Measurements from ENCODE around the gene PKP3. TPM values are rescaled to one million over a fixed set of nuclear protein-coding genes. Genes with fewer than 3 reads are reported as not detected.
"Not testable (repeated sequence)": the region's sequence is repeated elsewhere in the genome, so short reads cannot be mapped to it uniquely, and the experiment has no call there.

The PKP3 gene
- 0.32 TPM for total RNA-seq
- long read RNA-seq, partial matches to known transcripts, result 0 of 2 reads
- long read RNA-seq, other reads (novel, unspliced or antisense), result 0 of 2 reads

GRCh38 chr11:394034-394857, at the start of gene PKP3:
Gene PKP3, plus strand, starts transcription at chr11:394209. Its CDS starts 84 bp downstream, at chr11:394293.
- intact Hi-C loops (cut with DNase I), result no loop called here
- no peak for DNase-seq (ENCODE audit: missing footprints)
- peak; percentile 53 for ATAC-seq

- no peak for DNase-seq (ENCODE audit: missing footprints)
- intact Hi-C loops (cut with DNase I), result no loop called here
Observed at GRCh38 chr11:344836-345578, 49.0 kb upstream of the PKP3 start.

GRCh38 chr11:346529-346928, 47.5 kb upstream of the PKP3 start:
- intact Hi-C loops (cut with DNase I), result no loop called here
- no peak for DNase-seq (ENCODE audit: missing footprints)
- ATAC-seq, result no peak

More at GRCh38 chr11:344836-345578, 49.0 kb upstream of the PKP3 start:
- no peak for ATAC-seq

- ATAC-seq; DNase-seq (ENCODE audit: missing footprints); intact Hi-C loops (cut with DNase I): not testable (repeated sequence)
Observed at GRCh38 chr11:349270-349954, 44.6 kb upstream of the PKP3 start.

GRCh38 chr11:350033-350722, 43.8 kb upstream of the PKP3 start:
- intact Hi-C loops (cut with DNase I); ATAC-seq; DNase-seq (ENCODE audit: missing footprints): not testable (repeated sequence)

GRCh38 chr11:350723-351255, 43.2 kb upstream of the PKP3 start:
- ATAC-seq (no peak), DNase-seq (ENCODE audit: missing footprints) (no peak)
- intact Hi-C loops (cut with DNase I), result no loop called here

- intact Hi-C loops (cut with DNase I), result no loop called here
- ATAC-seq (no peak), DNase-seq (ENCODE audit: missing footprints) (no peak)
Observed at GRCh38 chr11:351411-351810, 42.6 kb upstream of the PKP3 start.

GRCh38 chr11:352456-353031, 41.5 kb upstream of the PKP3 start:
- DNase-seq (ENCODE audit: missing footprints) (no peak), ATAC-seq (no peak)
- intact Hi-C loops (cut with DNase I), result no loop called here

GRCh38 chr11:353179-353873, 40.7 kb upstream of the PKP3 start:
- intact Hi-C loops (cut with DNase I), result no loop called here
- DNase-seq (ENCODE audit: missing footprints) (peak; percentile 87), ATAC-seq (peak; percentile 69)

- DNase-seq (ENCODE audit: missing footprints) (peak; percentile 97), ATAC-seq (peak; percentile 88)
- intact Hi-C loops (cut with DNase I), result loop anchor here (1.0 to 5.0 kb wide), 3 partner anchors 29 to 119 kb away; partner anchors contain the start of genes PSMD13 and SIRT3
Observed at GRCh38 chr11:355581-356458, 38.2 kb upstream of the PKP3 start.

GRCh38 chr11:356610-357009, 37.4 kb upstream of the PKP3 start:
- intact Hi-C loops (cut with DNase I), result loop anchor here (5.0 kb wide), 1 partner anchor 119 kb away; the partner anchor contains the start of genes PSMD13 and SIRT3
- ATAC-seq (no peak), DNase-seq (ENCODE audit: missing footprints) (no peak)

- intact Hi-C loops (cut with DNase I), result loop anchor here (5.0 kb wide), 1 partner anchor 120 kb away; the partner anchor contains the start of genes PSMD13 and SIRT3
- no peak for ATAC-seq
- DNase-seq (ENCODE audit: missing footprints), result no peak
Observed at GRCh38 chr11:357582-357981, 36.4 kb upstream of the PKP3 start.

- no peak for DNase-seq (ENCODE audit: missing footprints)
- intact Hi-C loops (cut with DNase I), result loop anchor here (5.0 kb wide), 1 partner anchor 121 kb away; the partner anchor contains the start of genes PSMD13 and SIRT3
- ATAC-seq, result no peak
Observed at GRCh38 chr11:358129-358800, 35.7 kb upstream of the PKP3 start.

GRCh38 chr11:359181-359714, 34.8 kb upstream of the PKP3 start:
- intact Hi-C loops (cut with DNase I), result loop anchor here (5.0 kb wide), 1 partner anchor 122 kb away; the partner anchor contains the start of genes PSMD13 and SIRT3
- no peak for DNase-seq (ENCODE audit: missing footprints)
- no peak for ATAC-seq
